Chondrocyte (in vitro differentiated cells): Measurements from ENCODE around the gene AGBL1. TPM values are rescaled to one million over a fixed set of nuclear protein-coding genes. Genes with fewer than 3 reads are reported as not detected.

Source experiments
- DNase-seq: peaks from one replicate; pipeline ENCODE4 v3.0.0; 2021; ENCODE audit warnings: mixed read lengths, low spot score
- H3K27ac Mint-ChIP-seq: one replicate; pipeline ENCODE4 v1.8.0; 2021; ENCODE audit warnings: mild to moderate bottlenecking, moderate library complexity, mixed read lengths; ENCODE audit not compliant: unreplicated experiment
- H3K27me3 Mint-ChIP-seq: 2 replicates; pipeline ENCODE4 v1.8.0; 2021; ENCODE audit warnings: low read depth, mixed read lengths
- H3K36me3 Mint-ChIP-seq: 2 replicates; pipeline ENCODE4 v1.8.0; 2021; ENCODE audit warnings: low read depth, mixed read lengths
- H3K4me1 Mint-ChIP-seq: 2 replicates; pipeline ENCODE4 v1.8.0; 2021; ENCODE audit warnings: low read depth, mild to moderate bottlenecking, mixed read lengths
- H3K4me3 Mint-ChIP-seq: one replicate; pipeline ENCODE4 v1.8.0; 2021; ENCODE audit warnings: mild to moderate bottlenecking, moderate library complexity, mixed read lengths; ENCODE audit not compliant: unreplicated experiment
- H3K9me3 Mint-ChIP-seq: 2 replicates; pipeline ENCODE4 v1.8.0; 2021; ENCODE audit warnings: low read depth, mixed read lengths
- total RNA-seq: library from RNA; stranded (reverse); gene quantifications from 3 replicates; pipeline ENCODE4 v1.2.1, GENCODE V29; 2021
- TF ChIP-seq, protein P1 (sequence below): fragments of 200-600 bp; sonication (generic); IDR thresholded peaks from 2 replicates; pipeline ENCODE4 v1.5.0; 2021; ENCODE audit warnings: antibody characterized with exemption, mild to moderate bottlenecking, moderate library complexity

AGBL1 gene
- total RNA-seq, 1 donor from 2014 or later: not detected

DNA sequence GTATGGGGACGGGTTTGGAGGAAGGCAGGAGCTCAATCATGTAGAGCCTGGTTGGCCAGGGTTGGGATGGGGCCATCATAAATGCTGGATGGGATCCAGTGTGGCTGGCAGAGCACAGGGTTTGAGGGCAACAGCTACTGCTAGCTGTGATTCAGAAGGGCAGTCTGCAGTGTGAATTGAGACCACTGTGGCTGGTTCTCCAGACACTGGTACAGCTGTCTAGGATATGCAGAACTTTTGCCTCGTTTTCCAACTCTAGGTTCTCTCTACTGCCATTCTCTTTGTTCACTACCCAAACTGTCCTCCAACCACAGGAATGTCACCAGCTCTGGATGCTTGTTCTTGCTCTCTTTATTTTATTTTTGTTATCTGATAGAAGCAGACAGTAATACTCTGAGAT is 543.6 kb downstream of the AGBL1 start:
- TF ChIP-seq, protein P1, sequence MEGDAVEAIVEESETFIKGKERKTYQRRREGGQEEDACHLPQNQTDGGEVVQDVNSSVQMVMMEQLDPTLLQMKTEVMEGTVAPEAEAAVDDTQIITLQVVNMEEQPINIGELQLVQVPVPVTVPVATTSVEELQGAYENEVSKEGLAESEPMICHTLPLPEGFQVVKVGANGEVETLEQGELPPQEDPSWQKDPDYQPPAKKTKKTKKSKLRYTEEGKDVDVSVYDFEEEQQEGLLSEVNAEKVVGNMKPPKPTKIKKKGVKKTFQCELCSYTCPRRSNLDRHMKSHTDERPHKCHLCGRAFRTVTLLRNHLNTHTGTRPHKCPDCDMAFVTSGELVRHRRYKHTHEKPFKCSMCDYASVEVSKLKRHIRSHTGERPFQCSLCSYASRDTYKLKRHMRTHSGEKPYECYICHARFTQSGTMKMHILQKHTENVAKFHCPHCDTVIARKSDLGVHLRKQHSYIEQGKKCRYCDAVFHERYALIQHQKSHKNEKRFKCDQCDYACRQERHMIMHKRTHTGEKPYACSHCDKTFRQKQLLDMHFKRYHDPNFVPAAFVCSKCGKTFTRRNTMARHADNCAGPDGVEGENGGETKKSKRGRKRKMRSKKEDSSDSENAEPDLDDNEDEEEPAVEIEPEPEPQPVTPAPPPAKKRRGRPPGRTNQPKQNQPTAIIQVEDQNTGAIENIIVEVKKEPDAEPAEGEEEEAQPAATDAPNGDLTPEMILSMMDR: no peak
- Mint-ChIP-seq H3K27ac (no peak overlapping the region), H3K4me1 (peaks cover 29% of the 10 kb centered on the region), H3K9me3 (no peaks in the 10 kb centered on the region), H3K4me3 (no peak overlapping the region), H3K27me3 (peaks cover 17% of the 10 kb centered on the region), H3K36me3 (no peaks in the 10 kb centered on the region)
- DNase-seq: no peak

DNA sequence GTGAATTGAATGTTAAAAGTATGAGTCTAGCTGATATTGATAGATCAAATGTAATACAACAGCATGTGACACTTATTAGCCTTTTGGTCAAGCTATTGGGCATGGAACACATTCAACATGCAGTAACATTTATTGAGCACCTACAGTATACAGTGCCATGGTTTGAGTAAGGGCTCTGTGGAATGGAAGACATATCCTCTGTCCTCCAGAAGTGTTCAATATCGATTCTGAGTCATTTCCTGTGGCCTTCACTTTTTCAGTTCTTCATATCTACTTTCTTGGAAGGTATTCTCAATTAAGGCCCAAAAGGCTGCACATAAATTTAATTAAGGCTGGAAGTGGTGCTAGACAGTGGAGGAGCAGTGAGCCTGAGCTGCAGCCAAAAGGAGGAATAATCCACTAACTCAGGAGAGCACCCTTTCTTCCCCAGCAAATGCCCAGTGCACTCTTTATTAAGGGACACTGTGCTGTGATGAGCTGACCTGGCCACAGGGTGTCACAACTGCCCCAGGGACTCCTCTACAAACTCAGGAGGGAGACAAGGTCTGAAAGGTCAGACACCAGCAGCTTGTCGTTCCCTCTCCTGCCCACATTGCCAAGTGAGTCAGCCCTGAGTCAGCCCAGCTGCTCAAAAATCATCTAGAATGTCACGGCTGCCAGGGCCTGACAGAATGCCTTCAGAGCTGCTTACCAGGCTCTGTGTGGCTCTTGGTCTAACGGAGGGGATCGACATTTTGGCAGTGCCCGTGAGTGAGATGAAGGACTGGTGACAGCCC is 544.8 kb downstream of the AGBL1 start:
- no peak for DNase-seq
- no peaks in the 10 kb centered on the region for H3K36me3 Mint-ChIP-seq
- TF ChIP-seq, protein P1: peak; percentile 73
- peaks cover 13% of the 10 kb centered on the region for H3K27me3 Mint-ChIP-seq
- peaks cover 29% of the 10 kb centered on the region for H3K4me1 Mint-ChIP-seq
- H3K9me3 Mint-ChIP-seq: no peaks in the 10 kb centered on the region
- H3K27ac Mint-ChIP-seq: peak overlapping the region; percentile 6
- H3K4me3 Mint-ChIP-seq: no peak overlapping the region

DNA sequence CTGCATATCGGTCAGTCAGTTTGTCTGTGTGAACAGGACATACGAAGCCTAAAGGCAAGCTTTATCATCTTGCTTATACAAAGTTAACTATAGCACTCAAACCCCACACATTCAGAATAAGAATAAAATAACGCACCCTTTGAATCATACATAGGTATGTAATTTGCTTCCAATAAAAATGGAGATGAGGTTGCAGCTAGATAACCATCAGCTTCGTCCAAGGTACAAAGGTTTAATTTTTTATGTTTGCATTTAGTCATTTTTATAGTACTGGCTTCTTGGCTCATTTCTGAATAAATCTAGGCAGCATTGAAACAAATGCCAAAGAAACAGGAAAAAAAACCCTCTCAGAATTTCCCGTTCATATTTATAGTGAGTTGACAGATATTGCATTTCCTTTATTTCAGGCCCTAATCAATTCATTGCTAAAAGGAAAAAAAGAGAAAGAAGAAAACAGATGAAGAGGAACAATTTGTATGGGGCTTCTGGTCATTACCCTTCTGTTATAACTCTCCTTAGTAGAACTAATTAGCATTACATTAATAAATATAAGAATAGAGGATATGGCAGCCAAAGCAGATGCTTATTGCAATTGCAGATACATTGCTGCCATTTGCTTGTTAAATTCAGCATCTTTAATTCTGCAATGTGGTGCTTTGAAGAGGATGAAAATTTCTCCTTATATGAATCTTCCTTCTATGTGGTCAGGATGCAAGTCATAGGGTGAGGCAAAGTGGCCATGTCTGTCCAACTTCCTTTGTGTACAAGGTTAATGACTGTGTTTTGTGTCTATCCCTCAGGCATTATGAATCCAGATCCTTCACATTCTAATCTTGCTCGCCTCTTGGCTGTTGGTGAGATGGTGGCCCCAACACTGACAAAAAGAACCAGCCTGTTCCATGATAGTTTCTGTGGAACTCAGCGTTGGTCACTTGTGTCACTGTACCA is 550.0 kb downstream of the AGBL1 start:
- Mint-ChIP-seq H3K27me3 (peaks cover 10% of the 10 kb centered on the region), H3K9me3 (peaks cover 6% of the 10 kb centered on the region), H3K4me1 (peaks cover 8% of the 10 kb centered on the region), H3K27ac (no peak overlapping the region), H3K36me3 (no peaks in the 10 kb centered on the region), H3K4me3 (no peak overlapping the region)
- no peak for DNase-seq
- TF ChIP-seq, protein P1: no peak

DNA sequence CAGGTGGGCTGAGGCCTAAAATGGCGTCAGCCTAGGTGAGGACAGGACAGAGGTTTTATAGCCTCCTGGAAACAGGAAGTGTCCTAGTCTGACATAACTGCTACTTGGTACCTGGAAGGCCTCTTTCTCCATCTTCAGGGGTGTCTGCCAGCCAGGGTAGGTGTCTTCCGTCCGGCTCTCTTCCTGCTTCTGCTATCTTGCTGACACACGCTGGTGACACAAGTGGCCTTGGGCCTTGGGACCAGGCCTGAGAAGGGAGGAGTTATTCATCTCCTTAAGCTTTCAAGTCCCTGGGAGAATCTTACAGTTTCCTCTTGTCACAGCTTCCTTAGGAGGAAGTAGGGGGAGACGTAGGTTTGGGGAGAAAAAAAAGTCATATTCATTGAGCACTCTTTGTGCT is 551.3 kb downstream of the AGBL1 start:
- TF ChIP-seq, protein P1: no peak
- no peak for DNase-seq
- Mint-ChIP-seq H3K4me3 (no peak overlapping the region), H3K36me3 (no peaks in the 10 kb centered on the region), H3K27ac (no peak overlapping the region), H3K27me3 (peaks cover 10% of the 10 kb centered on the region), H3K4me1 (no peaks in the 10 kb centered on the region), H3K9me3 (peaks cover 6% of the 10 kb centered on the region)

DNA sequence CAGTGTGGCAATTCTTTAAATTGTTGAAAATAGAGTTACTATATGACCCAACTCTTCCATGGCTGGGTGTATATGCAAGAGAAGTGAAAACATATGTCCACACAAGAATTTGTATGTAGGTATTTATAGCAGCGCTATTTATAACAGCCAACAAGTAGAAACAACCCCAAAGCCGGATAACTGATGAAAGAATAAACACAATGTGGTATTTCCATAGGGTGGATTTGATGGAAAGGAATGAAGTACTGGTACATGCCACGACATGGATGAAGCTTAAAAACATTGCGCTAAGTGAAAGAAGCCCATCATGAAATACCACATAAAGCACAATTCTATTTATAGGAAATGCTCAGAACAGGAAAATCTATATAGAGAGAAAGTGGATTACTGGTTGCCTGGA is 554.5 kb downstream of the AGBL1 start:
- H3K27me3 Mint-ChIP-seq: peaks cover 10% of the 10 kb centered on the region
- H3K4me3 Mint-ChIP-seq: no peak overlapping the region
- H3K27ac Mint-ChIP-seq: no peak overlapping the region
- no peak for DNase-seq
- peaks cover 6% of the 10 kb centered on the region for H3K9me3 Mint-ChIP-seq
- TF ChIP-seq, protein P1: no peak
- no peaks in the 10 kb centered on the region for H3K36me3 Mint-ChIP-seq
- no peaks in the 10 kb centered on the region for H3K4me1 Mint-ChIP-seq
